SK-N-SH treated with all-trans-retinoic acid at 6 μM for 48 hours (cell line): ENCODE measurements around the gene PMEPA1.

ENCODE experiments used
- ATAC-seq: fragments of 200-7000 bp; cut with Tn5 transposase; 3 replicates; pipeline ENCODE4 v1.9.1; 2020; ENCODE audit warnings: mild to moderate bottlenecking, moderate library complexity
- ARNTL ChIP-seq: fragments of 450-650 bp; formaldehyde crosslinking; IDR thresholded peaks from 2 replicates; pipeline ENCODE4 v1.5.0; 2020; ENCODE audit warnings: low read depth, mild to moderate bottlenecking, moderate library complexity, borderline replicate concordance
- BACH2 ChIP-seq: fragments of 250-450 bp; sonication (Bioruptor Pico); IDR thresholded peaks from 2 replicates; pipeline ENCODE4 v1.9.0; 2021; ENCODE audit warnings: mild to moderate bottlenecking, borderline replicate concordance
- CREB5 ChIP-seq: fragments of 250-450 bp; sonication (Bioruptor Pico); IDR thresholded peaks from 2 replicates; pipeline ENCODE4 v1.5.1; 2020; ENCODE audit warnings: low read depth, mild to moderate bottlenecking, moderate library complexity
- CSDC2 ChIP-seq: fragments of 250-450 bp; sonication (Bioruptor Pico); IDR thresholded peaks from 2 replicates; pipeline ENCODE4 v1.5.0; 2020; ENCODE audit warnings: mild to moderate bottlenecking, moderate library complexity
- CSRNP3 ChIP-seq: fragments of 250-450 bp; sonication (Bioruptor Pico); IDR thresholded peaks from 2 replicates; pipeline ENCODE4 v1.5.1; 2021; ENCODE audit warnings: mild to moderate bottlenecking, moderate library complexity
- ESRRG ChIP-seq: fragments of 250-450 bp; sonication (Bioruptor Pico); IDR thresholded peaks from 2 replicates; pipeline ENCODE4 v1.6.1; 2021; ENCODE audit warnings: mild to moderate bottlenecking
- GLIS3 ChIP-seq: fragments of 250-450 bp; sonication (Bioruptor Pico); IDR thresholded peaks from 2 replicates; pipeline ENCODE4 v1.5.0; 2020; ENCODE audit warnings: mild to moderate bottlenecking, moderate library complexity
- ISL1 ChIP-seq: fragments of 250-450 bp; sonication (Bioruptor Pico); IDR thresholded peaks from 2 replicates; pipeline ENCODE4 v2.1.2; 2022; ENCODE audit warnings: mild to moderate bottlenecking, moderate library complexity
- OSR1 ChIP-seq: fragments of 250-450 bp; sonication (Bioruptor Pico); IDR thresholded peaks from 2 replicates; pipeline ENCODE4 v1.8.0; 2022; ENCODE audit warnings: moderate library complexity, mild to moderate bottlenecking, inconsistent platforms
- PPARA ChIP-seq: fragments of 250-450 bp; sonication (Bioruptor Pico); IDR thresholded peaks from 2 replicates; pipeline ENCODE4 v1.5.0; 2020; ENCODE audit warnings: mild to moderate bottlenecking, borderline replicate concordance
- RARB ChIP-seq: fragments of 250-450 bp; sonication (Bioruptor Pico); IDR thresholded peaks from 2 replicates; pipeline ENCODE4 v1.8.0; 2021; ENCODE audit warnings: mild to moderate bottlenecking, moderate library complexity
- SNAI2 ChIP-seq: fragments of 250-450 bp; sonication (Bioruptor Pico); IDR thresholded peaks from 2 replicates; pipeline ENCODE4 v1.5.0; 2020; ENCODE audit warnings: mild to moderate bottlenecking, moderate library complexity
- TCF4 ChIP-seq: fragments of 250-450 bp; sonication (Bioruptor Pico); IDR thresholded peaks from 2 replicates; pipeline ENCODE4 v1.8.0; 2021; ENCODE audit warnings: mild to moderate bottlenecking, moderate library complexity, borderline replicate concordance
- TOX ChIP-seq: fragments of 250-450 bp; sonication (Bioruptor Pico); IDR thresholded peaks from 2 replicates; pipeline ENCODE4 v1.8.0; 2021; ENCODE audit warnings: mild to moderate bottlenecking, moderate library complexity, borderline replicate concordance
- TSHZ2 ChIP-seq: fragments of 250-450 bp; sonication (Bioruptor Pico); IDR thresholded peaks from 2 replicates; pipeline ENCODE4 v1.5.0; 2020; ENCODE audit warnings: mild to moderate bottlenecking, moderate library complexity
- ZC3H10 ChIP-seq: fragments of 250-450 bp; sonication (Bioruptor Pico); IDR thresholded peaks from 2 replicates; pipeline ENCODE4 v1.5.1; 2021; ENCODE audit warnings: mild to moderate bottlenecking, moderate library complexity
- ZFP3 ChIP-seq: fragments of 250-450 bp; sonication (Bioruptor Pico); IDR thresholded peaks from 2 replicates; pipeline ENCODE4 v1.5.0; 2020; ENCODE audit warnings: mild to moderate bottlenecking, moderate library complexity
- ZFP30 ChIP-seq: fragments of 450-650 bp; formaldehyde crosslinking; IDR thresholded peaks from 2 replicates; pipeline ENCODE4 v1.5.0; 2022; ENCODE audit warnings: mild to moderate bottlenecking, moderate library complexity
- ZNF565 ChIP-seq: fragments of 450-650 bp; formaldehyde crosslinking; conservative IDR thresholded peaks from 2 replicates; pipeline ENCODE4 v1.5.0; 2020; ENCODE audit warnings: low read depth, mild to moderate bottlenecking, moderate library complexity
- ZNF70 ChIP-seq: fragments of 450-650 bp; formaldehyde crosslinking; IDR thresholded peaks from 2 replicates; pipeline ENCODE4 v1.5.0; 2020; ENCODE audit warnings: mild to moderate bottlenecking, moderate library complexity
- ZNF8 ChIP-seq: fragments of 450-650 bp; formaldehyde crosslinking; IDR thresholded peaks from 2 replicates; pipeline ENCODE4 v1.5.0; 2020; ENCODE audit warnings: mild to moderate bottlenecking, moderate library complexity
- TF ChIP-seq, protein P1 (sequence below): fragments of 250-450 bp; sonication (Bioruptor Pico); IDR thresholded peaks from 2 replicates; pipeline ENCODE4 v1.8.0; 2020; ENCODE audit warnings: mild to moderate bottlenecking, moderate library complexity, borderline replicate concordance

The PMEPA1 gene

GRCh38 chr20:57734754-57735153, 24.9 kb upstream of the PMEPA1 start:
- ATAC-seq, result no peak
- no peak for TF ChIP-seq CSRNP3
- TF ChIP-seq OSR1 (CRISPR knock-in tag), result no peak
- no peak for TF ChIP-seq ZFP3 (CRISPR knock-in tag)
- TF ChIP-seq CSDC2 (CRISPR knock-in tag), result no peak
- no peak for TF ChIP-seq ZC3H10
- TF ChIP-seq, protein P1, sequence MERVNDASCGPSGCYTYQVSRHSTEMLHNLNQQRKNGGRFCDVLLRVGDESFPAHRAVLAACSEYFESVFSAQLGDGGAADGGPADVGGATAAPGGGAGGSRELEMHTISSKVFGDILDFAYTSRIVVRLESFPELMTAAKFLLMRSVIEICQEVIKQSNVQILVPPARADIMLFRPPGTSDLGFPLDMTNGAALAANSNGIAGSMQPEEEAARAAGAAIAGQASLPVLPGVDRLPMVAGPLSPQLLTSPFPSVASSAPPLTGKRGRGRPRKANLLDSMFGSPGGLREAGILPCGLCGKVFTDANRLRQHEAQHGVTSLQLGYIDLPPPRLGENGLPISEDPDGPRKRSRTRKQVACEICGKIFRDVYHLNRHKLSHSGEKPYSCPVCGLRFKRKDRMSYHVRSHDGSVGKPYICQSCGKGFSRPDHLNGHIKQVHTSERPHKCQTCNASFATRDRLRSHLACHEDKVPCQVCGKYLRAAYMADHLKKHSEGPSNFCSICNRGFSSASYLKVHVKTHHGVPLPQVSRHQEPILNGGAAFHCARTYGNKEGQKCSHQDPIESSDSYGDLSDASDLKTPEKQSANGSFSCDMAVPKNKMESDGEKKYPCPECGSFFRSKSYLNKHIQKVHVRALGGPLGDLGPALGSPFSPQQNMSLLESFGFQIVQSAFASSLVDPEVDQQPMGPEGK, result no peak
- TF ChIP-seq ZFP30 (CRISPR knock-in tag), result no peak
- no peak for TF ChIP-seq GLIS3 (CRISPR knock-in tag)
- TF ChIP-seq ISL1, result no peak
- no peak for TF ChIP-seq ARNTL (CRISPR knock-in tag)
- no peak for TF ChIP-seq TSHZ2 (CRISPR knock-in tag)
- no peak for TF ChIP-seq ZNF70
- TF ChIP-seq SNAI2 (CRISPR knock-in tag), result no peak
- TF ChIP-seq CREB5 (CRISPR knock-in tag), result no peak

GRCh38 chr20:57732226-57732625, 22.4 kb upstream of the PMEPA1 start:
- no peak for TF ChIP-seq PPARA (CRISPR knock-in tag)
- TF ChIP-seq ZNF70, result no peak
- TF ChIP-seq ZFP3 (CRISPR knock-in tag), result no peak
- no peak for TF ChIP-seq ISL1
- TF ChIP-seq RARB (CRISPR knock-in tag), result no peak
- no peak for TF ChIP-seq TCF4 (CRISPR knock-in tag)
- TF ChIP-seq ESRRG (CRISPR knock-in tag), result no peak
- TF ChIP-seq GLIS3 (CRISPR knock-in tag), result no peak
- no peak for TF ChIP-seq BACH2 (CRISPR knock-in tag)
- no peak for ATAC-seq

- no peak for ATAC-seq
- TF ChIP-seq ZNF565, result no peak
- TF ChIP-seq ZC3H10, result no peak
- TF ChIP-seq TSHZ2 (CRISPR knock-in tag), result no peak
- no peak for TF ChIP-seq ARNTL (CRISPR knock-in tag)
- TF ChIP-seq PPARA (CRISPR knock-in tag), result no peak
- no peak for TF ChIP-seq ZNF70
- TF ChIP-seq ZNF8, result no peak
- TF ChIP-seq GLIS3 (CRISPR knock-in tag), result no peak
- TF ChIP-seq ZFP3 (CRISPR knock-in tag), result no peak
- no peak for TF ChIP-seq TOX (CRISPR knock-in tag)
- TF ChIP-seq ESRRG (CRISPR knock-in tag), result no peak
- TF ChIP-seq, protein P1, result no peak
- TF ChIP-seq CREB5 (CRISPR knock-in tag), result no peak
- TF ChIP-seq RARB (CRISPR knock-in tag), result no peak
- no peak for TF ChIP-seq TCF4 (CRISPR knock-in tag)
- no peak for TF ChIP-seq CSRNP3
- TF ChIP-seq OSR1 (CRISPR knock-in tag), result no peak
Measured at GRCh38 chr20:57728762-57729161, 18.9 kb upstream of the PMEPA1 start.
